SK-N-SH (cell line): ENCODE results near the gene FAM107B. TPM values are rescaled to one million over a fixed set of nuclear protein-coding genes. Genes with fewer than 3 reads are reported as not detected.

Experiments used
- CTCF ChIA-PET: fragments of 300-600, 350-600 bp; formaldehyde crosslinking; extraction: SDS; loops from one replicate; lab custom pipeline; 2021; lab: Yijun Ruan, JAX
- POLR2A ChIA-PET: fragments of 350-600 bp; sonication (Branson Sonifier 250); formaldehyde crosslinking; extraction: SDS; loops from one replicate; lab custom pipeline; 2020; ENCODE audit warnings: antibody characterized with exemption, inconsistent platforms; lab: Yijun Ruan, JAX
- DNase-seq: peaks from one replicate; pipeline ENCODE4 v3.0.0; 2012
- H2AFZ ChIP-seq: fragments of 200-600 bp; sonication (generic); 2 replicates; pipeline ENCODE4 v1.8.1; 2016; ENCODE audit warnings: antibody characterized with exemption, mild to moderate bottlenecking, low read depth
- H3F3A ChIP-seq: fragments of 200-600 bp; sonication (generic); replicated peaks from 2 replicates; pipeline ENCODE3; 2016; ENCODE audit warnings: antibody characterized with exemption, mild to moderate bottlenecking; ENCODE audit not compliant: insufficient read depth
- H3K27ac ChIP-seq, 2 experiments: fragments of 200-500 bp in 1 of 2; fragments of 200-600 bp in 1 of 2; sonication (Bioruptor generic) in 1 of 2; sonication (generic), shearing (Covaris generic) in 1 of 2; 2 replicates each; pipeline versions ENCODE4 v1.5.1 to v1.6.1; 2014 to 2016; ENCODE audit warnings: low read depth in 2 of 2, inconsistent platforms in 1 of 2, low read length in 1 of 2, mild to moderate bottlenecking in 1 of 2, mixed read lengths in 1 of 2
- H3K27me3 ChIP-seq: fragments of 200-600 bp; sonication (generic), shearing (Covaris generic); 2 replicates; pipeline ENCODE4 v1.6.1; 2016; ENCODE audit warnings: mixed run types; ENCODE audit not compliant: insufficient read depth
- H3K36me3 ChIP-seq, 2 experiments: fragments of 200-500 bp in 1 of 2; fragments of 200-600 bp in 1 of 2; sonication (Bioruptor generic) in 1 of 2; sonication (generic) in 1 of 2; replicated peaks in 1 of 2; 2 replicates each; pipeline versions ENCODE3 to v1.5.1; 2014 to 2016; ENCODE audit warnings: low read length in 1 of 2, mild to moderate bottlenecking in 1 of 2; ENCODE audit not compliant: insufficient read depth in 2 of 2, control insufficient read depth in 1 of 2
- H3K4me1 ChIP-seq, 2 experiments: fragments of 200-500 bp in 1 of 2; fragments of 200-600 bp in 1 of 2; sonication (Bioruptor generic) in 1 of 2; sonication (generic), shearing (Covaris generic) in 1 of 2; 2 replicates each; pipeline versions ENCODE4 v1.5.1 to v1.6.1; 2014 to 2016; ENCODE audit warnings: low read depth in 1 of 2, low read length in 1 of 2, mixed run types in 1 of 2; ENCODE audit not compliant: insufficient read depth in 2 of 2, control insufficient read depth in 1 of 2
- H3K4me2 ChIP-seq: fragments of 200-600 bp; sonication (generic), shearing (Covaris generic); 2 replicates; pipeline ENCODE4 v1.6.1; 2017; ENCODE audit warnings: mixed run types
- H3K4me3 ChIP-seq, 2 experiments: fragments of 200-500 bp in 1 of 2; fragments of 200-600 bp in 1 of 2; sonication (Bioruptor generic) in 1 of 2; sonication (generic), shearing (Covaris generic) in 1 of 2; 2 replicates each; pipeline versions ENCODE4 v1.5.1 to v1.8.1; 2014 to 2016; ENCODE audit warnings: low read depth in 2 of 2, inconsistent platforms in 1 of 2, low read length in 1 of 2, mild to moderate bottlenecking in 1 of 2, mixed read lengths in 1 of 2, moderate library complexity in 1 of 2
- H3K79me2 ChIP-seq: fragments of 200-600 bp; sonication (generic); 2 replicates; pipeline ENCODE4 v1.8.1; 2017; ENCODE audit warnings: mild to moderate bottlenecking; ENCODE audit not compliant: insufficient read depth
- H3K9ac ChIP-seq: fragments of 200-600 bp; sonication (generic); 2 replicates; pipeline ENCODE4 v1.6.1; 2017; ENCODE audit warnings: mixed run types
- H3K9me2 ChIP-seq: fragments of 200-600 bp; sonication (generic); 2 replicates; pipeline ENCODE4 v1.6.1; 2017; ENCODE audit warnings: mixed run types
- H3K9me3 ChIP-seq: fragments of 200-600 bp; sonication (generic); 2 replicates; pipeline ENCODE4 v1.6.1; 2017; ENCODE audit warnings: mixed run types, mild to moderate bottlenecking, moderate library complexity
- H4K20me1 ChIP-seq: fragments of 200-600 bp; sonication (generic); 2 replicates; pipeline ENCODE4 v1.6.1; 2017; ENCODE audit warnings: mild to moderate bottlenecking, mixed run types; ENCODE audit not compliant: insufficient read depth
- EZH2phosphoT487 ChIP-seq: fragments of 200-600 bp; sonication (generic); IDR thresholded peaks from 2 replicates; pipeline ENCODE4 v1.6.1; 2017; ENCODE audit warnings: low read depth, mixed run types, mild to moderate bottlenecking, antibody characterized with exemption, moderate library complexity, borderline replicate concordance
- FOSL2 ChIP-seq: IDR thresholded peaks from 2 replicates; pipeline ENCODE4 v1.4.0; 2012; ENCODE audit warnings: low read depth, mild to moderate bottlenecking, moderate library complexity, borderline replicate concordance
- GABPA ChIP-seq: IDR thresholded peaks from 2 replicates; pipeline ENCODE4 v1.4.0; 2012; ENCODE audit warnings: low read depth, mild to moderate bottlenecking
- SIN3A ChIP-seq: IDR thresholded peaks from 2 replicates; pipeline ENCODE4 v1.6.1; 2012; ENCODE audit warnings: low read depth, mild to moderate bottlenecking, low read length, moderate library complexity, borderline replicate concordance
- TAF1 ChIP-seq: IDR thresholded peaks from 2 replicates; pipeline ENCODE4 v1.6.1; 2012; ENCODE audit warnings: low read depth, mild to moderate bottlenecking, low read length, moderate library complexity, borderline replicate concordance
- WGBS: methylation state at CpG from one replicate; pipeline ENCODE4 v1.1.6; 2017; ENCODE audit warnings: low lambda C conversion rate; 5-methylcytosine and 5-hydroxymethylcytosine counted together
- polyA plus RNA-seq, 3 experiments: library from polyadenylated mRNA; depleted of rRNA; stranded (reverse); fragments of >200 nt; gene quantifications; 2 replicates each; pipeline ENCODE4 v1.2.3, GENCODE V29; 2012
- TF ChIP-seq, protein P1 (sequence below): IDR thresholded peaks from 2 replicates; pipeline ENCODE4; 2012
- TF ChIP-seq, protein P2 (sequence below): fragments of 200-600 bp; sonication (generic); IDR thresholded peaks from 2 replicates; pipeline ENCODE4 v1.6.1; 2017; ENCODE audit warnings: antibody characterized with exemption, mild to moderate bottlenecking, moderate library complexity
- TF ChIP-seq, protein P3 (sequence below): IDR thresholded peaks from 2 replicates; pipeline ENCODE4 v1.6.1; 2012; ENCODE audit warnings: mild to moderate bottlenecking, low read depth, low read length, moderate library complexity
- TF ChIP-seq, protein P4 (sequence below): IDR thresholded peaks from 2 replicates; pipeline ENCODE4 v1.4.0; 2012; ENCODE audit warnings: low read depth, borderline replicate concordance
- TF ChIP-seq, protein P5 (sequence below): IDR thresholded peaks from 2 replicates; pipeline ENCODE4 v1.4.0; 2012; ENCODE audit warnings: low read depth, borderline replicate concordance

FAM107B gene
- polyA plus RNA-seq, 1 of the 3 experiments (the other 2 are of a cell fraction) = 1.0 TPM

DNA sequence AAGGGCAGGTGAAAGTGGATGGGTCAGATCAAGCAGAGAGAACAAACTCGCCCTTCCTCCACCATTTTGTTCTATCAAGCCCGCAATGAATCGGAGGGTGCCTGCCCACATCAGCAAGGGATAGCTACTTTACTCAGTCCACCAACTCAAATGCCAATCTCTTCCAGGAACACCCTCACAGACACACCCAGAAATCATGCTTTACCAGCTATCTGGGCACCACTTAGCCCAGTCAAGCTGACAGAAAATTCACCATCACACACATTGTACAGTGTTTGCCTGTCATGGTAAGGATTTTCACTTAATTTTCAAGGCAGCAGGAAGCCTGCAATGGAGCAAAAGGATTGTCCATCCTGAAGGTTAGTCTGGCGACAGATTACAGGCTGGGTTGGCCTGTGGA is 75.2 kb downstream of the FAM107B start:
- H3K9me2 ChIP-seq = no peaks in the 10 kb centered on the region
- no peak for DNase-seq
- H3K9me3 ChIP-seq = no peaks in the 10 kb centered on the region
- peaks cover 0 to 2% of the 10 kb centered on the region in 2 experiments; a peak in 1 of 4 replicates for H3K4me1 ChIP-seq
- H3K9ac ChIP-seq = no peak overlapping the region
- H2AFZ ChIP-seq = no peak overlapping the region
- H3K27ac ChIP-seq = no peak overlapping the region
- H3K79me2 ChIP-seq = no peaks in the 10 kb centered on the region
- no peak overlapping the region for H3K4me2 ChIP-seq
- POLR2A ChIA-PET = no interaction called here
- TF ChIP-seq, protein P1, sequence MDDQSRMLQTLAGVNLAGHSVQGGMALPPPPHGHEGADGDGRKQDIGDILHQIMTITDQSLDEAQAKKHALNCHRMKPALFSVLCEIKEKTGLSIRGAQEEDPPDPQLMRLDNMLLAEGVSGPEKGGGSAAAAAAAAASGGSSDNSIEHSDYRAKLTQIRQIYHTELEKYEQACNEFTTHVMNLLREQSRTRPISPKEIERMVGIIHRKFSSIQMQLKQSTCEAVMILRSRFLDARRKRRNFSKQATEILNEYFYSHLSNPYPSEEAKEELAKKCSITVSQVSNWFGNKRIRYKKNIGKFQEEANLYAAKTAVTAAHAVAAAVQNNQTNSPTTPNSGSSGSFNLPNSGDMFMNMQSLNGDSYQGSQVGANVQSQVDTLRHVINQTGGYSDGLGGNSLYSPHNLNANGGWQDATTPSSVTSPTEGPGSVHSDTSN = no peak
- TF ChIP-seq GABPA (no peak), TAF1 (no peak), SIN3A (no peak), FOSL2 (no peak), EZH2phosphoT487 (no peak)
- TF ChIP-seq, protein P2, sequence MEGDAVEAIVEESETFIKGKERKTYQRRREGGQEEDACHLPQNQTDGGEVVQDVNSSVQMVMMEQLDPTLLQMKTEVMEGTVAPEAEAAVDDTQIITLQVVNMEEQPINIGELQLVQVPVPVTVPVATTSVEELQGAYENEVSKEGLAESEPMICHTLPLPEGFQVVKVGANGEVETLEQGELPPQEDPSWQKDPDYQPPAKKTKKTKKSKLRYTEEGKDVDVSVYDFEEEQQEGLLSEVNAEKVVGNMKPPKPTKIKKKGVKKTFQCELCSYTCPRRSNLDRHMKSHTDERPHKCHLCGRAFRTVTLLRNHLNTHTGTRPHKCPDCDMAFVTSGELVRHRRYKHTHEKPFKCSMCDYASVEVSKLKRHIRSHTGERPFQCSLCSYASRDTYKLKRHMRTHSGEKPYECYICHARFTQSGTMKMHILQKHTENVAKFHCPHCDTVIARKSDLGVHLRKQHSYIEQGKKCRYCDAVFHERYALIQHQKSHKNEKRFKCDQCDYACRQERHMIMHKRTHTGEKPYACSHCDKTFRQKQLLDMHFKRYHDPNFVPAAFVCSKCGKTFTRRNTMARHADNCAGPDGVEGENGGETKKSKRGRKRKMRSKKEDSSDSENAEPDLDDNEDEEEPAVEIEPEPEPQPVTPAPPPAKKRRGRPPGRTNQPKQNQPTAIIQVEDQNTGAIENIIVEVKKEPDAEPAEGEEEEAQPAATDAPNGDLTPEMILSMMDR = no peak
- TF ChIP-seq, protein P3, sequence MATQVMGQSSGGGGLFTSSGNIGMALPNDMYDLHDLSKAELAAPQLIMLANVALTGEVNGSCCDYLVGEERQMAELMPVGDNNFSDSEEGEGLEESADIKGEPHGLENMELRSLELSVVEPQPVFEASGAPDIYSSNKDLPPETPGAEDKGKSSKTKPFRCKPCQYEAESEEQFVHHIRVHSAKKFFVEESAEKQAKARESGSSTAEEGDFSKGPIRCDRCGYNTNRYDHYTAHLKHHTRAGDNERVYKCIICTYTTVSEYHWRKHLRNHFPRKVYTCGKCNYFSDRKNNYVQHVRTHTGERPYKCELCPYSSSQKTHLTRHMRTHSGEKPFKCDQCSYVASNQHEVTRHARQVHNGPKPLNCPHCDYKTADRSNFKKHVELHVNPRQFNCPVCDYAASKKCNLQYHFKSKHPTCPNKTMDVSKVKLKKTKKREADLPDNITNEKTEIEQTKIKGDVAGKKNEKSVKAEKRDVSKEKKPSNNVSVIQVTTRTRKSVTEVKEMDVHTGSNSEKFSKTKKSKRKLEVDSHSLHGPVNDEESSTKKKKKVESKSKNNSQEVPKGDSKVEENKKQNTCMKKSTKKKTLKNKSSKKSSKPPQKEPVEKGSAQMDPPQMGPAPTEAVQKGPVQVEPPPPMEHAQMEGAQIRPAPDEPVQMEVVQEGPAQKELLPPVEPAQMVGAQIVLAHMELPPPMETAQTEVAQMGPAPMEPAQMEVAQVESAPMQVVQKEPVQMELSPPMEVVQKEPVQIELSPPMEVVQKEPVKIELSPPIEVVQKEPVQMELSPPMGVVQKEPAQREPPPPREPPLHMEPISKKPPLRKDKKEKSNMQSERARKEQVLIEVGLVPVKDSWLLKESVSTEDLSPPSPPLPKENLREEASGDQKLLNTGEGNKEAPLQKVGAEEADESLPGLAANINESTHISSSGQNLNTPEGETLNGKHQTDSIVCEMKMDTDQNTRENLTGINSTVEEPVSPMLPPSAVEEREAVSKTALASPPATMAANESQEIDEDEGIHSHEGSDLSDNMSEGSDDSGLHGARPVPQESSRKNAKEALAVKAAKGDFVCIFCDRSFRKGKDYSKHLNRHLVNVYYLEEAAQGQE = no peak
- TF ChIP-seq, protein P4, sequence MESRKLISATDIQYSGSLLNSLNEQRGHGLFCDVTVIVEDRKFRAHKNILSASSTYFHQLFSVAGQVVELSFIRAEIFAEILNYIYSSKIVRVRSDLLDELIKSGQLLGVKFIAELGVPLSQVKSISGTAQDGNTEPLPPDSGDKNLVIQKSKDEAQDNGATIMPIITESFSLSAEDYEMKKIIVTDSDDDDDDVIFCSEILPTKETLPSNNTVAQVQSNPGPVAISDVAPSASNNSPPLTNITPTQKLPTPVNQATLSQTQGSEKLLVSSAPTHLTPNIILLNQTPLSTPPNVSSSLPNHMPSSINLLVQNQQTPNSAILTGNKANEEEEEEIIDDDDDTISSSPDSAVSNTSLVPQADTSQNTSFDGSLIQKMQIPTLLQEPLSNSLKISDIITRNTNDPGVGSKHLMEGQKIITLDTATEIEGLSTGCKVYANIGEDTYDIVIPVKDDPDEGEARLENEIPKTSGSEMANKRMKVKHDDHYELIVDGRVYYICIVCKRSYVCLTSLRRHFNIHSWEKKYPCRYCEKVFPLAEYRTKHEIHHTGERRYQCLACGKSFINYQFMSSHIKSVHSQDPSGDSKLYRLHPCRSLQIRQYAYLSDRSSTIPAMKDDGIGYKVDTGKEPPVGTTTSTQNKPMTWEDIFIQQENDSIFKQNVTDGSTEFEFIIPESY = no peak
- TF ChIP-seq, protein P5, sequence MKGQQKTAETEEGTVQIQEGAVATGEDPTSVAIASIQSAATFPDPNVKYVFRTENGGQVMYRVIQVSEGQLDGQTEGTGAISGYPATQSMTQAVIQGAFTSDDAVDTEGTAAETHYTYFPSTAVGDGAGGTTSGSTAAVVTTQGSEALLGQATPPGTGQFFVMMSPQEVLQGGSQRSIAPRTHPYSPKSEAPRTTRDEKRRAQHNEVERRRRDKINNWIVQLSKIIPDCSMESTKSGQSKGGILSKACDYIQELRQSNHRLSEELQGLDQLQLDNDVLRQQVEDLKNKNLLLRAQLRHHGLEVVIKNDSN = no peak
- TF ChIP-seq, all 33 proteins: peak for 0
- Histone ChIP-seq H3K4me3 (no peak overlapping the region), H3K27me3 (no peaks in the 10 kb centered on the region), H3K36me3 (no peaks in the 10 kb centered on the region), H4K20me1 (no peaks in the 10 kb centered on the region), H3F3A (no peaks in the 10 kb centered on the region)
- CTCF ChIA-PET = no interaction called here
- 80% methylated on average over 4 of the region's 4 CpGs for WGBS
